WERI-Rb-1 (cell line): ENCODE data around the gene DZIP1.

ENCODE experiments used
- DNase-seq: peaks from one replicate; pipeline ENCODE4 v3.0.0-alpha.2; 2020
- H3K27ac ChIP-seq: fragments of 250-450 bp; sonication (Bioruptor Pico); 2 replicates; pipeline ENCODE4 v1.5.1; 2020; ENCODE audit warnings: mild to moderate bottlenecking, moderate library complexity
- H3K27me3 ChIP-seq: fragments of 250-450 bp; sonication (Bioruptor Pico); 2 replicates; pipeline ENCODE4 v1.5.1; 2021; ENCODE audit warnings: mild to moderate bottlenecking, low read depth, moderate library complexity; ENCODE audit not compliant: insufficient read depth, severe bottlenecking
- H3K36me3 ChIP-seq: fragments of 250-450 bp; sonication (Bioruptor Pico); 2 replicates; pipeline ENCODE4 v1.5.1; 2020; ENCODE audit warnings: mild to moderate bottlenecking, moderate library complexity
- H3K4me3 ChIP-seq: 2 replicates; pipeline ENCODE4 v1.5.1; 2011; ENCODE audit warnings: low read depth, mild to moderate bottlenecking, control low read depth, low read length
- H3K9me3 ChIP-seq: fragments of 250-450 bp; sonication (Bioruptor Pico); 2 replicates; pipeline ENCODE4 v1.5.1; 2021; ENCODE audit warnings: mild to moderate bottlenecking, moderate library complexity; ENCODE audit not compliant: severe bottlenecking
- TF ChIP-seq, protein P1 (sequence below): IDR thresholded peaks from 2 replicates; pipeline ENCODE4 v1.5.1; 2011; ENCODE audit warnings: low read depth, mild to moderate bottlenecking, control low read depth, inconsistent platforms, low read length

The DZIP1 gene

GRCh38 chr13:95547531-95548167 lies 96.9 kb downstream of the DZIP1 start:
- DNase-seq = no peak
- TF ChIP-seq, protein P1, sequence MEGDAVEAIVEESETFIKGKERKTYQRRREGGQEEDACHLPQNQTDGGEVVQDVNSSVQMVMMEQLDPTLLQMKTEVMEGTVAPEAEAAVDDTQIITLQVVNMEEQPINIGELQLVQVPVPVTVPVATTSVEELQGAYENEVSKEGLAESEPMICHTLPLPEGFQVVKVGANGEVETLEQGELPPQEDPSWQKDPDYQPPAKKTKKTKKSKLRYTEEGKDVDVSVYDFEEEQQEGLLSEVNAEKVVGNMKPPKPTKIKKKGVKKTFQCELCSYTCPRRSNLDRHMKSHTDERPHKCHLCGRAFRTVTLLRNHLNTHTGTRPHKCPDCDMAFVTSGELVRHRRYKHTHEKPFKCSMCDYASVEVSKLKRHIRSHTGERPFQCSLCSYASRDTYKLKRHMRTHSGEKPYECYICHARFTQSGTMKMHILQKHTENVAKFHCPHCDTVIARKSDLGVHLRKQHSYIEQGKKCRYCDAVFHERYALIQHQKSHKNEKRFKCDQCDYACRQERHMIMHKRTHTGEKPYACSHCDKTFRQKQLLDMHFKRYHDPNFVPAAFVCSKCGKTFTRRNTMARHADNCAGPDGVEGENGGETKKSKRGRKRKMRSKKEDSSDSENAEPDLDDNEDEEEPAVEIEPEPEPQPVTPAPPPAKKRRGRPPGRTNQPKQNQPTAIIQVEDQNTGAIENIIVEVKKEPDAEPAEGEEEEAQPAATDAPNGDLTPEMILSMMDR = no peak
- H3K27me3 ChIP-seq = no peaks in the 10 kb centered on the region
- H3K4me3 ChIP-seq = no peak overlapping the region
- no peak overlapping the region for H3K27ac ChIP-seq
- no peaks in the 10 kb centered on the region for H3K36me3 ChIP-seq
- no peaks in the 10 kb centered on the region for H3K9me3 ChIP-seq

- H3K9me3 ChIP-seq = no peaks in the 10 kb centered on the region
- H3K36me3 ChIP-seq = no peaks in the 10 kb centered on the region
- TF ChIP-seq, protein P1 = no peak
- no peak for DNase-seq
- H3K27me3 ChIP-seq = no peaks in the 10 kb centered on the region
- no peak overlapping the region for H3K4me3 ChIP-seq
- H3K27ac ChIP-seq = no peak overlapping the region
Observed at GRCh38 chr13:95546919-95547318, 97.6 kb downstream of the DZIP1 start.

DNA sequence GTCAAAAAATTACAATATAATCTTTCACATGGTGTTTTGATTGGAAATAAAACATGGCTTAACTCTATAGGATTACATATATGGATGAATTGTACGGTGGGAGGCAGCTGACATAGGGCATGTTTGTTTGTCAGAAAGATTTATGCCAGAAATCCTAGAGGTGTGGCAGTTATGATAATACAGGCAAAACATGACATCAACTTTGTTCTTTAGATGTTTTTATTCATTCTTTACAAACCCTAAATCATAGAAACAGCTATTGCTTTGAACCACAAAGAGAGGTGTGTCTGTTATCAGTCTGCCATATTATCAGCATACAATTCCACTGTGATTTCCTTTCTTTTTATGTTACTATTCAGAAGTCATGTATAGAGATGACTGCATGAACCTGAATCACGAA lies 100.2 kb downstream of the DZIP1 start:
- Histone ChIP-seq H3K36me3 (no peaks in the 10 kb centered on the region), H3K27ac (no peak overlapping the region), H3K9me3 (no peaks in the 10 kb centered on the region), H3K4me3 (no peak overlapping the region), H3K27me3 (no peaks in the 10 kb centered on the region)
- TF ChIP-seq, protein P1 = no peak
- DNase-seq = no peak

DNA sequence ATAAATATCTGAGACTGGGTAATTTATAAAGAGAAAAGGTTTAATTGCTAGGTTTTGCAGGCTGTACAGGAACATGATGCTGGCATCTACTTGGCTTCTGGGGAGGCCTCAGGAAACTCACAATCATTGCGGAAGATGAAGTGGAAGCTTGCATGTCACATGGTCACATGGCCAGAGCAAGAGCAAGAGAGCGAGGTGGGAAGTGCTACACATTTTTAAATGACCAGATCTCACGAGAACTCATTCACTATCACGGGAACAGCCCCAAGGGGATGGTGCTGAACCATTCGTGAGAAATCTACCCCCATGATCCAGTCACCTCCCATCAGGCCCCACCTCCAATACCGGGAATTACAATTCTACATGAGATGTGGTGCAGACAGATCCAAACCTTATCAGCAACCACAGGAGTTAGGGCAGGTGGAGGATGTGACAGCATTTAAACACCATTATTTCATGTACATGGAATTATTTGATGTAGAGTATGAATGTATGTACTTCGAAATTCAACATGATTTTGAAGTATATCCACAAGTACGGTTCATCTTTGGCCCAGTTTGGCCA lies 102.5 kb downstream of the DZIP1 start:
- TF ChIP-seq, protein P1 = no peak
- Histone ChIP-seq H3K4me3 (no peak overlapping the region), H3K9me3 (no peaks in the 10 kb centered on the region), H3K27me3 (no peaks in the 10 kb centered on the region), H3K36me3 (no peaks in the 10 kb centered on the region), H3K27ac (no peak overlapping the region)
- no peak for DNase-seq

DNA sequence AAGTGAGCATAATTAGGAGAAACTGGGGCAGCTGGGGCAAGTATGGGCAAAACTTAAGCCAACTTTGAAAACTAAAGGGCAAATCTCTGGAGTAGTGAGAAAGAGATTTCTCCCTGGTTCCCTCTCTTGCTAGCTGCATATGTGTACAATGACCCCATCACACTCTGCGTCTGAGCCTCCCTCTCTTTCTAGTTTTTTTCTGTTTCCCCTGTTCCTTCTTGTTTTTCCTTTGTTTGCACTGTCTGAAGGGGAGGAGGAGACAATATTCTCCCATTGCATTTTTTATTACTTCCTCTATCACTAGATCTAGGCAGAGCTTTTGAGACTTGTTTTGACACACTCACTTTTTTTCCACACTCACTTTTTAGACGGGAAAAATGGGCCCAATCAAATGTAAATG lies 103.2 kb downstream of the DZIP1 start:
- Histone ChIP-seq H3K27me3 (no peaks in the 10 kb centered on the region), H3K36me3 (no peaks in the 10 kb centered on the region), H3K9me3 (no peaks in the 10 kb centered on the region), H3K4me3 (no peak overlapping the region), H3K27ac (no peak overlapping the region)
- TF ChIP-seq, protein P1 = no peak
- DNase-seq = no peak

GRCh38 chr13:95540888-95541287 lies 103.6 kb downstream of the DZIP1 start:
- Histone ChIP-seq H3K27me3 (no peaks in the 10 kb centered on the region), H3K4me3 (no peak overlapping the region), H3K27ac (no peak overlapping the region), H3K36me3 (no peaks in the 10 kb centered on the region), H3K9me3 (no peaks in the 10 kb centered on the region)
- TF ChIP-seq, protein P1 = no peak
- DNase-seq = peak; percentile 46
